Measurements from ENCODE around the gene NPS.

The NPS gene

GRCh38 chr10:127563718-127564553 lies 14.8 kb downstream of the NPS start:
- DNase-seq: no peak

GRCh38 chr10:127564644-127565043 lies 15.5 kb downstream of the NPS start:
- DNase-seq: no peak

- DNase-seq: no peak
Measured at GRCh38 chr10:127565583-127565982, 16.5 kb downstream of the NPS start.

- DNase-seq: no peak
Measured at GRCh38 chr10:127569210-127569609, 20.1 kb downstream of the NPS start.

GRCh38 chr10:127570036-127570435 lies 20.9 kb downstream of the NPS start:
- DNase-seq: no peak

- no peak for DNase-seq
Measured at GRCh38 chr10:127571386-127571785, 22.3 kb downstream of the NPS start.

- no peak for DNase-seq
Measured at GRCh38 chr10:127576051-127576450, 26.9 kb downstream of the NPS start.

- DNase-seq: no peak
Measured at GRCh38 chr10:127576740-127577161, 27.6 kb downstream of the NPS start.

GRCh38 chr10:127577376-127578258 lies 28.5 kb downstream of the NPS start:
- DNase-seq: no peak

GRCh38 chr10:127578259-127578960 lies 29.3 kb downstream of the NPS start:
- DNase-seq: no peak

GRCh38 chr10:127578961-127579305 lies 29.8 kb downstream of the NPS start:
- DNase-seq: no peak

- no peak for DNase-seq
Measured at GRCh38 chr10:127579640-127580039, 30.5 kb downstream of the NPS start.

GRCh38 chr10:127580822-127581221 lies 31.7 kb downstream of the NPS start:
- no peak for DNase-seq

GRCh38 chr10:127585519-127586023 lies 36.5 kb downstream of the NPS start:
- no peak for DNase-seq

- no peak for DNase-seq
Measured at GRCh38 chr10:127587668-127588365, 38.7 kb downstream of the NPS start.

GRCh38 chr10:127592586-127592985 lies 43.5 kb downstream of the NPS start:
- no peak for DNase-seq

GRCh38 chr10:127600479-127600878 lies 51.4 kb downstream of the NPS start:
- DNase-seq: no peak

Data from NCI-H2227 treated with DMSO at 0.1 percent for 48 hours (cell line).